Panc1 (cell line): ENCODE measurements around the gene CA10. TPM values are rescaled to one million over a fixed set of nuclear protein-coding genes. Genes with fewer than 3 reads are reported as not detected.

ENCODE experiments used
- ATAC-seq: fragments of 200-7000 bp; cut with Tn5 transposase; 2 replicates; pipeline ENCODE4 v1.9.1; 2020; ENCODE audit warnings: mild to moderate bottlenecking, moderate library complexity
- BruUV-seq: library from RNA; stranded (reverse); fragments of 400-500 nt; replicated peaks from 2 replicates; lab custom pipeline; 2021; lab: Mats Ljungman, UMichigan
- CTCF ChIA-PET: fragments of 300-600 bp; sonication (Branson Sonifier 250); formaldehyde crosslinking; loops from one replicate; lab custom pipeline; 2022; ENCODE audit warnings: antibody characterized with exemption; lab: Charles Lee
- POLR2A ChIA-PET: fragments of 300-600 bp; sonication (Branson Sonifier 250); formaldehyde crosslinking; loops from one replicate; lab custom pipeline; 2022; ENCODE audit warnings: antibody characterized with exemption; lab: Charles Lee
- DNase-seq: peaks from one replicate; pipeline ENCODE4 v3.0.0-alpha.2; 2010; ENCODE audit warnings: low read depth, low spot score
- H3K27ac ChIP-seq: 2 replicates; pipeline ENCODE4 v1.5.1; 2011; ENCODE audit warnings: mild to moderate bottlenecking, low read length, inconsistent platforms
- H3K27me3 ChIP-seq: fragments of 200-500 bp; sonication (Bioruptor generic); 2 replicates; pipeline ENCODE4 v1.6.0; 2014; ENCODE audit warnings: low read length, inconsistent platforms; ENCODE audit not compliant: control insufficient read depth, insufficient read depth
- H3K36me3 ChIP-seq: fragments of 200-500 bp; sonication (Bioruptor generic); 2 replicates; pipeline ENCODE4 v1.5.1; 2014; ENCODE audit warnings: inconsistent platforms, mild to moderate bottlenecking, low read length, moderate library complexity; ENCODE audit not compliant: control insufficient read depth, insufficient read depth
- H3K4me1 ChIP-seq: 2 replicates; pipeline ENCODE4 v1.5.1; 2011; ENCODE audit warnings: inconsistent platforms, mild to moderate bottlenecking, low read length, moderate library complexity; ENCODE audit not compliant: control insufficient read depth, insufficient read depth
- H3K4me3 ChIP-seq, 2 experiments: 2 replicates each; pipeline ENCODE4 v1.5.1; 2011 to 2012; ENCODE audit warnings: low read depth in 2 of 2, low read length in 2 of 2, mild to moderate bottlenecking in 2 of 2, inconsistent platforms in 1 of 2, moderate library complexity in 1 of 2
- H3K9me3 ChIP-seq: fragments of 200-500 bp; sonication (Bioruptor generic); 2 replicates; pipeline ENCODE4 v1.5.1; 2014; ENCODE audit warnings: low read depth, mild to moderate bottlenecking, inconsistent platforms, low read length, moderate library complexity; ENCODE audit not compliant: control insufficient read depth, insufficient read depth
- POLR2AphosphoS5 ChIP-seq: IDR thresholded peaks from 2 replicates; pipeline ENCODE4 v1.6.1; 2012; ENCODE audit warnings: mild to moderate bottlenecking, low read depth, low read length, moderate library complexity
- SIN3A ChIP-seq: IDR thresholded peaks from 2 replicates; pipeline ENCODE4 v1.6.1; 2012; ENCODE audit warnings: low read depth, mild to moderate bottlenecking, low read length, moderate library complexity, borderline replicate concordance; ENCODE audit not compliant: insufficient read depth
- TCF7L2 ChIP-seq: IDR thresholded peaks from 2 replicates; pipeline ENCODE4 v1.6.1; 2011; ENCODE audit warnings: mild to moderate bottlenecking, low read depth, low read length, inconsistent platforms
- in situ Hi-C: cut with HindIII; loops from 2 replicates; pipeline ENCODE4 v1.10.0; 2016; ENCODE audit warnings: low sequenced_read_pairs, low pct_unique_long_range_greater_than_20kb
- intact Hi-C: fragments of 100-400 bp; cut with micrococcal nuclease; formaldehyde crosslinking; loops from one replicate; pipeline ENCODE4 v1.10.0; 2022; ENCODE audit not compliant: unreplicated experiment
- total RNA-seq: library from RNA; stranded (reverse); gene quantifications from one replicate; pipeline ENCODE4 v1.2.1, GENCODE V29; 2021; ENCODE audit not compliant: unreplicated experiment
- TF ChIP-seq, protein P1 (sequence below), 2 experiments: IDR thresholded peaks; 2 replicates each; pipeline ENCODE4 v1.6.1; 2011 to 2012; ENCODE audit warnings: low read depth in 2 of 2, control low read depth in 1 of 2, low read length in 1 of 2, mild to moderate bottlenecking in 1 of 2, moderate library complexity in 1 of 2; ENCODE audit not compliant: insufficient read depth in 1 of 2
- TF ChIP-seq, protein P2 (sequence below): fragments of 450-650 bp; IDR thresholded peaks from 2 replicates; pipeline ENCODE4 v1.5.1; 2017; ENCODE audit warnings: mild to moderate bottlenecking

Gene CA10
- total RNA-seq, 1 experiment from 2014 or later = not detected

DNA sequence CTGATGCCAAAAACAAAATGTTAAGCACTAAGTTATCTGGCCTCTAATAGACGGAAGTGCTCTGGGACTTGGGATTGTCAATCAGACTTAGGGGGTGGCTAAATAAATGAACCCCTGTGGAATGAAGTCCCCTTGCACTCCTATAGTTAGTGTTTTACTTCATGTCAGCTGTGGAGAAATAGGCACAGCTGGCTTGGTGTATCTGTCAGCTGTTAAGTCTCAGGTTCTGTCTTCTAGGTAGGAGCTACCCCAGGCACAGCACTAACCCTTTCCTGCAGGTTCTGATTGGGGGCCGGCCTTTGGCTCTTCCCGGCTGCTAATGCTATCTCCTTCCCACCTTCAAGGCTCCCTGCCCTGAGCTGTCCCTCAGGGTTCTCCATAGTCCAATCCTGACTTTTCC lies 487.6 kb downstream of the CA10 start:
- intact Hi-C loops = no loop called here
- no peaks in the 10 kb centered on the region for H3K36me3 ChIP-seq
- H3K4me3 ChIP-seq = no peak overlapping the region
- H3K27me3 ChIP-seq = no peaks in the 10 kb centered on the region
- BruUV-seq = no TSS peak
- ATAC-seq (no peak), DNase-seq (no peak)
- in situ Hi-C loops = no loop called here
- ChIA-PET POLR2A (no interaction called here), CTCF (interaction anchor here (0.6 kb wide), 1 partner anchor 1615 kb away, joined by 11 read pairs; no protein-coding TSS in a partner anchor)
- no peak overlapping the region for H3K27ac ChIP-seq
- no peak for TF ChIP-seq POLR2AphosphoS5
- TF ChIP-seq, protein P1, sequence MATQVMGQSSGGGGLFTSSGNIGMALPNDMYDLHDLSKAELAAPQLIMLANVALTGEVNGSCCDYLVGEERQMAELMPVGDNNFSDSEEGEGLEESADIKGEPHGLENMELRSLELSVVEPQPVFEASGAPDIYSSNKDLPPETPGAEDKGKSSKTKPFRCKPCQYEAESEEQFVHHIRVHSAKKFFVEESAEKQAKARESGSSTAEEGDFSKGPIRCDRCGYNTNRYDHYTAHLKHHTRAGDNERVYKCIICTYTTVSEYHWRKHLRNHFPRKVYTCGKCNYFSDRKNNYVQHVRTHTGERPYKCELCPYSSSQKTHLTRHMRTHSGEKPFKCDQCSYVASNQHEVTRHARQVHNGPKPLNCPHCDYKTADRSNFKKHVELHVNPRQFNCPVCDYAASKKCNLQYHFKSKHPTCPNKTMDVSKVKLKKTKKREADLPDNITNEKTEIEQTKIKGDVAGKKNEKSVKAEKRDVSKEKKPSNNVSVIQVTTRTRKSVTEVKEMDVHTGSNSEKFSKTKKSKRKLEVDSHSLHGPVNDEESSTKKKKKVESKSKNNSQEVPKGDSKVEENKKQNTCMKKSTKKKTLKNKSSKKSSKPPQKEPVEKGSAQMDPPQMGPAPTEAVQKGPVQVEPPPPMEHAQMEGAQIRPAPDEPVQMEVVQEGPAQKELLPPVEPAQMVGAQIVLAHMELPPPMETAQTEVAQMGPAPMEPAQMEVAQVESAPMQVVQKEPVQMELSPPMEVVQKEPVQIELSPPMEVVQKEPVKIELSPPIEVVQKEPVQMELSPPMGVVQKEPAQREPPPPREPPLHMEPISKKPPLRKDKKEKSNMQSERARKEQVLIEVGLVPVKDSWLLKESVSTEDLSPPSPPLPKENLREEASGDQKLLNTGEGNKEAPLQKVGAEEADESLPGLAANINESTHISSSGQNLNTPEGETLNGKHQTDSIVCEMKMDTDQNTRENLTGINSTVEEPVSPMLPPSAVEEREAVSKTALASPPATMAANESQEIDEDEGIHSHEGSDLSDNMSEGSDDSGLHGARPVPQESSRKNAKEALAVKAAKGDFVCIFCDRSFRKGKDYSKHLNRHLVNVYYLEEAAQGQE (IDR thresholded peaks at IDR 0.05; ENCODE audit: insufficient read depth in 1 of 2, low read depth in 2 of 2, low read length in 1 of 2) = no peak
- TF ChIP-seq, protein P2, sequence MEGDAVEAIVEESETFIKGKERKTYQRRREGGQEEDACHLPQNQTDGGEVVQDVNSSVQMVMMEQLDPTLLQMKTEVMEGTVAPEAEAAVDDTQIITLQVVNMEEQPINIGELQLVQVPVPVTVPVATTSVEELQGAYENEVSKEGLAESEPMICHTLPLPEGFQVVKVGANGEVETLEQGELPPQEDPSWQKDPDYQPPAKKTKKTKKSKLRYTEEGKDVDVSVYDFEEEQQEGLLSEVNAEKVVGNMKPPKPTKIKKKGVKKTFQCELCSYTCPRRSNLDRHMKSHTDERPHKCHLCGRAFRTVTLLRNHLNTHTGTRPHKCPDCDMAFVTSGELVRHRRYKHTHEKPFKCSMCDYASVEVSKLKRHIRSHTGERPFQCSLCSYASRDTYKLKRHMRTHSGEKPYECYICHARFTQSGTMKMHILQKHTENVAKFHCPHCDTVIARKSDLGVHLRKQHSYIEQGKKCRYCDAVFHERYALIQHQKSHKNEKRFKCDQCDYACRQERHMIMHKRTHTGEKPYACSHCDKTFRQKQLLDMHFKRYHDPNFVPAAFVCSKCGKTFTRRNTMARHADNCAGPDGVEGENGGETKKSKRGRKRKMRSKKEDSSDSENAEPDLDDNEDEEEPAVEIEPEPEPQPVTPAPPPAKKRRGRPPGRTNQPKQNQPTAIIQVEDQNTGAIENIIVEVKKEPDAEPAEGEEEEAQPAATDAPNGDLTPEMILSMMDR = no peak
- TF ChIP-seq TCF7L2 = no peak
- no peak for TF ChIP-seq SIN3A
- H3K4me1 ChIP-seq = no peaks in the 10 kb centered on the region
- H3K9me3 ChIP-seq = no peaks in the 10 kb centered on the region

DNA sequence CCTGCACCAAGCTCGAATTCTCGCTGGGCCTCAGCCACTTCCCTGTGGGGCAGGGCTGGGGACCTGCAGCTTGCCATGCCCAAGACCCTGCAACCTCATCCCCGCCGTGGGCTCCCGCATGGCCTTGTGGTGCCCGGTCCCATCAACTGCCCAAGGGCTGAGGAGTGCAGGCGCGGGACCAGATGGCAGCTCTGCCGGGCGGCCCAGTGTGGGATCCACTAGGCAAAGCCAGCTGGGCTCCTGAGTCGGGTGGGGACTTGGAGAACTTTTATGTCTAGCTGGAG lies 489.6 kb downstream of the CA10 start:
- DNase-seq = no peak
- in situ Hi-C loops (no loop called here), intact Hi-C loops (no loop called here)
- Histone ChIP-seq H3K27ac (no peak overlapping the region), H3K4me3 (no peak overlapping the region), H3K36me3 (no peaks in the 10 kb centered on the region), H3K4me1 (no peaks in the 10 kb centered on the region), H3K9me3 (no peaks in the 10 kb centered on the region), H3K27me3 (peaks cover 6% of the 10 kb centered on the region)
- ChIA-PET POLR2A (no interaction called here), CTCF (no interaction called here)
- BruUV-seq = no TSS peak
- no peak for ATAC-seq
- TF ChIP-seq, protein P1 (IDR thresholded peaks at IDR 0.05; ENCODE audit: insufficient read depth in 1 of 2, low read depth in 2 of 2, low read length in 1 of 2) = no peak
- TF ChIP-seq TCF7L2 = no peak
- TF ChIP-seq, protein P2 = no peak
- no peak for TF ChIP-seq SIN3A
- TF ChIP-seq POLR2AphosphoS5 = no peak
